Peyer's patch (tissue), 4 donors: ENCODE results near the gene SRSF7.

Source experiments
- CTCF ChIP-seq, 6 experiments: fragments of 450-650 bp in 4 of 6; fragments of 200-600 bp in 2 of 6; sonication (generic) in 1 of 6; IDR thresholded peaks; one replicate each; pipeline ENCODE4 v1.5.1; 2017 to 2019; ENCODE audit warnings: antibody characterized with exemption in 6 of 6, mild to moderate bottlenecking in 3 of 6, moderate library complexity in 1 of 6
- POLR2A ChIP-seq, 2 donors: fragments of 450-650 bp; IDR thresholded peaks; one replicate each; pipeline ENCODE4 v1.5.1; 2017; ENCODE audit warnings: antibody characterized with exemption in 2 of 2, mild to moderate bottlenecking in 2 of 2, moderate library complexity in 2 of 2

GRCh38 chr2:38794235-38794946 lies 43.2 kb upstream of the SRSF7 start:
- TF ChIP-seq CTCF (IDR thresholded peaks at IDR 0.05) (no peak), POLR2A (IDR thresholded peaks at IDR 0.05) (no peak)
